T-helper 17 cell (primary cell): ENCODE results near the gene EGFL6. TPM values are rescaled to one million over a fixed set of nuclear protein-coding genes. Genes with fewer than 3 reads are reported as not detected.
"Not testable (repeated sequence)": the region's sequence is repeated elsewhere in the genome, so short reads cannot be mapped to it uniquely, and the experiment has no call there.

Source experiments
- ATAC-seq: fragments of 150-1000 bp; cut with Tn5 transposase; 2 replicates; pipeline ENCODE4 v1.10.0; 2021; ENCODE audit warnings: mild to moderate bottlenecking, moderate library complexity
- DNase-seq, 3 donors: peaks; one replicate each; pipeline versions ENCODE4 v3.0.0 to v3.0.0-alpha.2; 2020 to 2021
- H3K9me3 ChIP-seq: one replicate; pipeline ENCODE4 v1.7.0; 2013; ENCODE audit warnings: low read length, mild to moderate bottlenecking; ENCODE audit not compliant: control insufficient read depth, poor library complexity, severe bottlenecking
- H3K27ac Mint-ChIP-seq: one replicate; pipeline ENCODE4 v1.8.0; 2022; ENCODE audit warnings: mild to moderate bottlenecking, moderate library complexity, mixed read lengths
- H3K27me3 Mint-ChIP-seq: one replicate; pipeline ENCODE4 v1.8.0; 2022; ENCODE audit warnings: mixed read lengths
- H3K36me3 Mint-ChIP-seq: one replicate; pipeline ENCODE4 v1.8.0; 2022; ENCODE audit warnings: low read depth, mixed read lengths
- H3K4me1 Mint-ChIP-seq: one replicate; pipeline ENCODE4 v1.8.0; 2022; ENCODE audit warnings: mild to moderate bottlenecking, mixed read lengths
- H3K4me3 Mint-ChIP-seq: one replicate; pipeline ENCODE4 v1.8.0; 2022; ENCODE audit warnings: mild to moderate bottlenecking, moderate library complexity, mixed read lengths
- total RNA-seq, 4 donors: library from RNA in 2 of 4; stranded (reverse) in 2 of 4; gene quantifications; one replicate each; pipeline ENCODE4 v1.2.3 and lab custom pipeline; 2022 to 2026

The EGFL6 gene
- total RNA-seq, 2 donors from 2014 or later: not detected

GRCh38 chrX:13607331-13607995 lies 38.1 kb downstream of the EGFL6 start:
- no peaks in the 10 kb centered on the region for H3K4me1 Mint-ChIP-seq
- H3K27ac Mint-ChIP-seq: no peak overlapping the region
- no peaks in the 10 kb centered on the region for H3K27me3 Mint-ChIP-seq
- H3K36me3 Mint-ChIP-seq: no peaks in the 10 kb centered on the region
- no peak overlapping the region for H3K4me3 Mint-ChIP-seq
- ATAC-seq (no peak), DNase-seq (no peak)
- H3K9me3 ChIP-seq: no peaks in the 10 kb centered on the region

- no peak overlapping the region for H3K27ac Mint-ChIP-seq
These were observed 38.6 kb downstream of the EGFL6 start for GRCh38 chrX:13607996-13608365.

GRCh38 chrX:13614154-13614553 lies 44.8 kb downstream of the EGFL6 start:
- Mint-ChIP-seq H3K4me1 (no peaks in the 10 kb centered on the region), H3K27me3 (no peaks in the 10 kb centered on the region), H3K4me3 (no peak overlapping the region), H3K27ac (no peak overlapping the region), H3K36me3 (no peaks in the 10 kb centered on the region)
- no peak for DNase-seq
- H3K9me3 ChIP-seq: no peaks in the 10 kb centered on the region
- no peak for ATAC-seq

More at GRCh38 chrX:13607996-13608365, 38.6 kb downstream of the EGFL6 start:
- no peaks in the 10 kb centered on the region for H3K36me3 Mint-ChIP-seq
- H3K9me3 ChIP-seq: no peaks in the 10 kb centered on the region
- H3K4me1 Mint-ChIP-seq: no peaks in the 10 kb centered on the region
- H3K27me3 Mint-ChIP-seq: no peaks in the 10 kb centered on the region
- H3K4me3 Mint-ChIP-seq: no peak overlapping the region
- DNase-seq (no peak), ATAC-seq (no peak)

- Mint-ChIP-seq H3K27me3 (no peaks in the 10 kb centered on the region), H3K36me3 (no peaks in the 10 kb centered on the region), H3K27ac (no peak overlapping the region), H3K4me3 (no peak overlapping the region), H3K4me1 (no peaks in the 10 kb centered on the region)
- no peaks in the 10 kb centered on the region for H3K9me3 ChIP-seq
- DNase-seq (no peak), ATAC-seq (no peak)
These were observed 50.8 kb downstream of the EGFL6 start for GRCh38 chrX:13620207-13620606.

- H3K9me3 ChIP-seq: no peaks in the 10 kb centered on the region
- Mint-ChIP-seq H3K27me3 (no peaks in the 10 kb centered on the region), H3K4me1 (no peaks in the 10 kb centered on the region), H3K36me3 (no peaks in the 10 kb centered on the region), H3K27ac (no peak overlapping the region), H3K4me3 (no peak overlapping the region)
- DNase-seq (no peak), ATAC-seq (no peak)
These were observed 53.1 kb downstream of the EGFL6 start for GRCh38 chrX:13622401-13622964.

- Mint-ChIP-seq H3K4me3 (no peak overlapping the region), H3K36me3 (no peaks in the 10 kb centered on the region), H3K4me1 (no peaks in the 10 kb centered on the region), H3K27me3 (no peaks in the 10 kb centered on the region), H3K27ac (no peak overlapping the region)
- no peak for ATAC-seq
- no peak for DNase-seq
- H3K9me3 ChIP-seq: peaks cover 4% of the 10 kb centered on the region
These were observed 57.9 kb downstream of the EGFL6 start for GRCh38 chrX:13627306-13627705.

GRCh38 chrX:13637224-13637623 lies 67.8 kb downstream of the EGFL6 start:
- H3K4me1 Mint-ChIP-seq, ATAC-seq, H3K36me3 Mint-ChIP-seq, H3K27me3 Mint-ChIP-seq, DNase-seq, H3K4me3 Mint-ChIP-seq, H3K9me3 ChIP-seq, H3K27ac Mint-ChIP-seq: not testable (repeated sequence)

- no peaks in the 10 kb centered on the region for H3K36me3 Mint-ChIP-seq
- no peak overlapping the region for H3K4me3 Mint-ChIP-seq
- no peaks in the 10 kb centered on the region for H3K4me1 Mint-ChIP-seq
- no peaks in the 10 kb centered on the region for H3K27me3 Mint-ChIP-seq
- DNase-seq (no peak), ATAC-seq (no peak)
- no peak overlapping the region for H3K27ac Mint-ChIP-seq
- H3K9me3 ChIP-seq: no peaks in the 10 kb centered on the region
These were observed 68.6 kb downstream of the EGFL6 start for GRCh38 chrX:13638021-13638420.

- no peaks in the 10 kb centered on the region for H3K9me3 ChIP-seq
- Mint-ChIP-seq H3K27me3 (no peaks in the 10 kb centered on the region), H3K4me3 (no peak overlapping the region), H3K36me3 (no peaks in the 10 kb centered on the region), H3K4me1 (no peaks in the 10 kb centered on the region), H3K27ac (no peak overlapping the region)
- DNase-seq (no peak), ATAC-seq (no peak)
These were observed 69.4 kb downstream of the EGFL6 start for GRCh38 chrX:13638826-13639225.

- not testable (repeated sequence) for DNase-seq, H3K36me3 Mint-ChIP-seq, H3K4me3 Mint-ChIP-seq, H3K27me3 Mint-ChIP-seq, H3K9me3 ChIP-seq, ATAC-seq, H3K4me1 Mint-ChIP-seq, H3K27ac Mint-ChIP-seq
These were observed 72.3 kb downstream of the EGFL6 start for GRCh38 chrX:13641684-13642083.

GRCh38 chrX:13645464-13646153 lies 76.2 kb downstream of the EGFL6 start:
- Mint-ChIP-seq H3K4me1 (peaks cover 8% of the 10 kb centered on the region), H3K27me3 (no peaks in the 10 kb centered on the region), H3K36me3 (no peaks in the 10 kb centered on the region), H3K4me3 (no peak overlapping the region), H3K27ac (no peak overlapping the region)
- H3K9me3 ChIP-seq: no peaks in the 10 kb centered on the region
- ATAC-seq: no peak
- no peak for DNase-seq

- H3K27me3 Mint-ChIP-seq: no peaks in the 10 kb centered on the region
- no peak for ATAC-seq
- no peak overlapping the region for H3K27ac Mint-ChIP-seq
- DNase-seq: no peak
- H3K36me3 Mint-ChIP-seq: no peaks in the 10 kb centered on the region
- no peak overlapping the region for H3K4me3 Mint-ChIP-seq
- H3K4me1 Mint-ChIP-seq: peaks cover 8% of the 10 kb centered on the region
- H3K9me3 ChIP-seq: no peaks in the 10 kb centered on the region
These were observed 76.8 kb downstream of the EGFL6 start for GRCh38 chrX:13646154-13646549.

- no peak overlapping the region for H3K27ac Mint-ChIP-seq
- H3K36me3 Mint-ChIP-seq: no peaks in the 10 kb centered on the region
- ATAC-seq (no peak), DNase-seq (peak in 2 of 3 donors; percentile 20 to 40)
- H3K4me3 Mint-ChIP-seq: peak overlapping the region; percentile 39
- H3K9me3 ChIP-seq: no peaks in the 10 kb centered on the region
- H3K4me1 Mint-ChIP-seq: peaks cover 9% of the 10 kb centered on the region
- no peaks in the 10 kb centered on the region for H3K27me3 Mint-ChIP-seq
These were observed 78.4 kb downstream of the EGFL6 start for GRCh38 chrX:13647709-13648212.
